Uterus (tissue), 2 donors: Measurements from ENCODE around the gene LSM14A.

ENCODE experiments used
- CTCF ChIP-seq, 4 experiments: fragments of 200-600 bp in 2 of 4; fragments of 450-650 bp in 2 of 4; sonication (generic) in 2 of 4; IDR thresholded peaks; one replicate each; pipeline ENCODE4 v1.5.1; 2016 to 2019; ENCODE audit warnings: antibody characterized with exemption in 4 of 4, mild to moderate bottlenecking in 2 of 4, moderate library complexity in 1 of 4
- POLR2A ChIP-seq, 2 donors: fragments of 450-650 bp; IDR thresholded peaks; one replicate each; pipeline ENCODE4 v1.6.1; 2016; ENCODE audit warnings: antibody characterized with exemption in 2 of 2, mild to moderate bottlenecking in 1 of 2, moderate library complexity in 1 of 2

- TF ChIP-seq CTCF (IDR thresholded peaks at IDR 0.05) (no peak), POLR2A (IDR thresholded peaks at IDR 0.05) (no peak)
These were observed 41.2 kb upstream of the LSM14A start for GRCh38 chr19:34131100-34131499.
